Measurements from ENCODE around the gene ADAT3.
A peak's percentile ranks its signal among the peaks of the same experiment; 100 is the strongest.

The ADAT3 gene

GRCh38 chr19:1938071-1938470 lies 32.9 kb downstream of the ADAT3 start:
- DNase-seq (ENCODE audit: low read depth in 2 of 2) = no peak

DNA sequence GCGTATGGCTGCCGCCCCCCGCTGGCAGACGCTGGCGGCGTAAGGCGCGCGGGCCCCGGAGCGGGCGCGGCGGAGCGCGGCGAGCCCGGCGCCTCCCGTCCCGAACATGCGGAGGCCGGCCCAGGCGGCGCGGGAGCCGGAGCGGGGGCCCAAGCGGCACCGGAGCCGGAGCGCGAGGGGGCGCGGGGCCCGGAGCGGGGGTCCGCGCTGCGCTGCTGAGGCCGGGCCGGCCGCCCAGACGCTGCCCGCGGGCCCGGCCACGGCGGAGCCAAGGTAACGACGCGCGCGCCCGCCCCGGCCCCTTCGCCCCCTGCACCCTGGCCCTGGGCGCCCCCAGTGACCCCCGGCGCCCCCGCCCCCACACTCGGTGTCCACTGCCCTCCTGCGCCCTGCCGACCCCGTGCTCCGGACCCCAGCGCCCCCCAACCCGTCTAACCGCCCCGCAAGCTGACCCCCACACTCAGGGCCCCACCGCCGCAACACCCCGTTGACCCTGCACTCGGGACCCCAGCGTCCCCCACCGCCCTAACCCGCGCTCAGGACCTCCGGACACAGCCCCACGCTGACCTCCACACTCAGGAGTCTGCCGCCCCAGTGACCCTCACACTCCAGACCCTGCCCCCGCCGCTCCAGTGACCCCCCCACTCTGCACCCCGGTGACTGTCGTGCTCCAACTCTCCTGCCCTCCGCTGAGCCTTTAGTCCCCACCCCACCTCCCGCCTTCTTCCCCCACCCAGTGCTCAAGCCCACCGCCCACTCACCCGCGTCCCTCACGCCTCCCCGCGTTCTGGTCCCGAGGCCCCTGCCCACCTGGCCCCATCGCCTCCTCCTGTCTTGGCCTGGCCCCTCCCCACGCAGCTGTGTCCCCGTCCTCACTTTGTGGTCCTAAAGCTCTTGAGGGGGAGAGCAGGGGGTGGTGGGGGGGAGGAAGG lies 36.2 kb downstream of the ADAT3 start, which contains the start of gene CSNK1G2:
Gene CSNK1G2, plus strand, starts transcription at position 27 of the 932 bp plus-strand sequence. CDS start 28,601 bp downstream, outside the sequence.
- peak in 1 of 2 donors; percentile 4 for DNase-seq (ENCODE audit: low read depth in 2 of 2)

DNA sequence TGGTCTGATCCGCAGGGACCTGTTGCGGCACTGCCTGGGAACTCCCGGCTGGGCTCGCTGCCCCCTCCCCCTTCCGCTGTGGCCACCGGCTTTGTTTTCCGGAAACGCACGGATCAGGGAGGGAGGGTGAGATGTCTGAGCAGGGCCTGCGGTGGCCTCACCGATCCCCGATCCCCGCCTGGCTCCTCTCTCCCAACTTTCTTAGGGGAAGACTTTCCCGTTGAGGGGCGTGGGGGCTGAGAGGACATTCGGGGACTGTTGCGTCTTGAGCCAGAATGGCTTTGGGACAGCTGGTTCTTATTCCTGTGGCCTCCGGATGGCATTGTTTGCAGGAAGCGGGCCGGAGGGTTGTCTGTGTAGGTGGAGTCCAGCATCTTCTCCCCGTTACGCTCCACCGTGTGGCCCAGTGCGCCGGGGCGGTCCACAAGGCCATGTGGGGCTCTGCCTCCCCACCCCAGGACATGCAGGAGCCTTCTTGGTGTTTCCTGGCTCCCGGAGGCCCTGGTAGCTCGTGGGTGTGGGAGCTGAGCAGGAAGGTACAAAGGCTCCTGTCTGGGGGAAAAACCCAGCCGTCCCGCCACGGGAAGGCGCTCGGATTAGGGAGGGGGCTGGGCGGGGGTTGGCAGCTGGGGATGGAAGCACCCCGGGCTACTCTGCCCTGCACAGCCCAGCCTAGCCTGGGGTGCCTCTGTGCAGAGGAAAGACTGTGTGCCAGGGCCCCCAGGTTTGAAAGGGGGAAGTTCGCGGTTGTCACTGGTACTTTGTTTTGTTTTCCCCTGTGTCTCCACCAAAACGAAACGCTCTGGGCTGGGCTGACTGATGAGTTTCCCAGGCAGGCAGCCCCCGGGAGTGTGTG lies 37.1 kb downstream of the ADAT3 start:
- DNase-seq (ENCODE audit: low read depth in 2 of 2) = peak; percentile 31 to 55

DNA sequence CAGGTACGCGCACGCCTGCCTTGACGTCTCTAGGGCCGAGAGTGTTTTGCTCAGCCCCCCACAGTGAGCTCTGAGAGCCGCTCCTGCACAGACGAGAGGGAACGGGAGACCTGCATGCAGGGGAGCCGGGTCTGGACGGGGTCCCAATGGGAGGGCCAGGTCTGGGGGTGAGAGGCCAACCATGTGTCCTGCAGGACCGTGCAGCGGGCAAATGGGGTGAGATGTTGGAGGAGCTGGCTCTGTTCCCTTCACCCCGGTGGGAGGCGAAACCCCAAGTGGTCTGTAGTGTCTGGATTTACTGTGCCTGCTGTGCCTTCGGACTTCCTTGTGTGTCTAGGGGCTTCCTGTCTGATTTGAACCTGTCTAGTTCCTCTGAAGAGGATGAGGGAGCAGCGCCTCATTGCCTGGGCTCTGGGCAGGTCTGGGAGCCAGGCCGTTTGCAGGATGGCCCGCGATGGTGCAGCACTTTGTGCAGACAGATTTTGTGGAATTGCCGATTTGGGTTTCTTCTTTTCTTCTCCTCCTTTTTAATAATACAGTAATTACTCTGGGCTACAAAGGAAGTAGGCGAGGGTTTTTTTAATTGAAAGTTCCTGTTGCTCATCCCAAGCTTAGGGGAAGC lies 37.8 kb downstream of the ADAT3 start:
- DNase-seq (ENCODE audit: low read depth in 2 of 2) = no peak

DNA sequence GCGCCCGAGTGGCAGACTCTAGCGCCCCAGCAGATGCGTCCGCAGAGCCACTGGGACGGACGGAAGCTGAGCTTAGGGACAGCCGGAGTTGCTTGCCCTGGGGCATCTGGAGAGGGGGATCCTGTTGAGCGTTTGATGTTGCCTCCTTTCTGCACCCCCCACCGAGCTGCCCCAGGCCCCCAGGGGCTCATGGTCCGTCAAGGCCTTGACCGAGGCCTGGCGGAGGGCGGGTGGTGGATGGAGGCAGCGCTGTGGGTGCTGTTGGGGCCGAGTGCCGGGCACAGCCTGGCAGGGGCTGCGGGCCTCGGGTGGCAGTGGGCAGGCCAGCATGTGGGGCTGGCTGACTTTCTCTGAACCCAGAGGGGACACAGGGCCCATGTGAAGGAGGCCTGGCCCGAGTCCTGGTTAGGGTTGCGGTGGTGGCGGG lies 38.5 kb downstream of the ADAT3 start:
- DNase-seq (ENCODE audit: low read depth in 2 of 2) = no peak

GRCh38 chr19:1944088-1944915 lies 39.1 kb downstream of the ADAT3 start:
- no peak for DNase-seq (ENCODE audit: low read depth in 2 of 2)

DNA sequence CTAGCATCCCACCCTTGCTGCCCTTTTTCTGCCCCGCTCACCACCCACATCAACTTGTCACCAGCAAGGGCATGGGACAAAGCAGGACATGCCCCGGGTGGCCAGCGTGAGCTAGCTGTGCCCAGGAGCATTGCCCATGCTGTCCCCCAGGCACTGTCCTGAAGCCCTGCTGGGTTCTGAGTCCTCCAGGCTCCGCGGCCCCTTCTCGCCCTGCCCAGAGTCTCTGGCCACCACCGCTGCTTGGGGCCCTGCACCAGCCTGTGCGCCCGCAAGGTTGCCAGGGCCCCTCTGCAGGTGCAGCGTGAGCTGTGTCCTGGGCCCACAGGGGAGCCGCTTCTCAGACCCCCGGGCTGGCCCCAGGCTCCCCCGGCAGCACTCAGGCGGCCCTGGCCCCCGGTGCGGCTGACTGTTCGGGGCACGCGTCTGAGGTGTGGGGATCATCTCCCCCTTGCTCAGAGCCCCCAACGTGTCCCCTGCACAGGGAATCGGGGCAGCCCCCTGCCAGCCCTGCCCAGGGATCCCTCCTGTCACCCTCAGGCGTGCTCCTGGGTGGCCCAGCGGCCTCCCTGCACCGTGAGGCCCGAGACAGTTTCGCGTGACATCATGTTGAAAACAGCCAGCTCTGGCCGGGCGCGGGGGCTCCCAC lies 39.8 kb downstream of the ADAT3 start:
- no peak for DNase-seq (ENCODE audit: low read depth in 2 of 2)

DNA sequence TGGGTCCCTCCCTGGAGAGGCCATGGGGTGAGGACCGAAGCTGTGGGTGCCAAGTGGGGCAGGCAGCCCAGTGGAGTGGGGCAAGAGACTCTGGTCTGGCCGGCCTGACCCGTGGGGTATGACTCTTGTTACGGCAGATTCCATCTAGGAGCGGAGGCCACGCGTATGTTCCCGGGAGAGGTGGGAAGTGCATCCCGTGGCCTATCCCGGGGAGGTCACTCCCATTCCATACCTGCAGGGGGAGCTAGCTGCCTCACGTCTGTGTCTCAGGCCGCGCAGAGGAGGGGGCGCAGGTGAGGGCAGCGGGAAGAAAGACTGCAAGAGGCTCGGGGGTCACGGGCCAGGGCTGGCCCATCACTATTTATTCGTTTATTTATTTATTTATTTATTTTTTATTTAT lies 40.7 kb downstream of the ADAT3 start:
- no peak for DNase-seq (ENCODE audit: low read depth in 2 of 2)

DNA sequence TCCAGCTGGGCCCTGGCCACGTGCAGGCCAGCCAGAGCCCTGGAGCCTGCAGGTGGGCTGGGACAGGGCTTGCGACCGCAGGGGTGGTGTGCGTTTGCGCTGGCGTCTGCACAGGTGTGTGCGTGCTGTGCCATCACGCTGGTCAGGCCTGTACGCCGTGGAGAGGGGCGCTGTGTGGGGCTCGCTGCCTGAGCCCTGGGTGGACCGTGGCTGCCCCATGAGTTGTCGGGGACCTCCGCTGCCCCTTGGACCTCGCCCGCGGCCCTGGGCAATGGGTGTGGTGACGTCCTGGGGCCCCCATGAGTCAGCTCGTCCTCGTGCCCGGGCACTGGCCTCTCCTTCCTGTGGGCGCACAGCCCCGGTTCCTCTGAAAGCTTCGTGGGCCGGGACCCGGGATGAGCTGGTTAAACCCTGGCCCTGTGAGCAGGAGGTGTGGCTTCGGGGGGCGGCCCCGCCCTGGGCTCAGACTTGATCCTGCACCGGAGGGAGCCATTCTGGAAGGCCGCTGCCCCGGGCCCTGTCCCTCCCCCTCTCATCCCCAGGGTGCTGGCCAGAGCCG lies 42.5 kb downstream of the ADAT3 start:
- DNase-seq (ENCODE audit: low read depth in 2 of 2) = no peak

DNA sequence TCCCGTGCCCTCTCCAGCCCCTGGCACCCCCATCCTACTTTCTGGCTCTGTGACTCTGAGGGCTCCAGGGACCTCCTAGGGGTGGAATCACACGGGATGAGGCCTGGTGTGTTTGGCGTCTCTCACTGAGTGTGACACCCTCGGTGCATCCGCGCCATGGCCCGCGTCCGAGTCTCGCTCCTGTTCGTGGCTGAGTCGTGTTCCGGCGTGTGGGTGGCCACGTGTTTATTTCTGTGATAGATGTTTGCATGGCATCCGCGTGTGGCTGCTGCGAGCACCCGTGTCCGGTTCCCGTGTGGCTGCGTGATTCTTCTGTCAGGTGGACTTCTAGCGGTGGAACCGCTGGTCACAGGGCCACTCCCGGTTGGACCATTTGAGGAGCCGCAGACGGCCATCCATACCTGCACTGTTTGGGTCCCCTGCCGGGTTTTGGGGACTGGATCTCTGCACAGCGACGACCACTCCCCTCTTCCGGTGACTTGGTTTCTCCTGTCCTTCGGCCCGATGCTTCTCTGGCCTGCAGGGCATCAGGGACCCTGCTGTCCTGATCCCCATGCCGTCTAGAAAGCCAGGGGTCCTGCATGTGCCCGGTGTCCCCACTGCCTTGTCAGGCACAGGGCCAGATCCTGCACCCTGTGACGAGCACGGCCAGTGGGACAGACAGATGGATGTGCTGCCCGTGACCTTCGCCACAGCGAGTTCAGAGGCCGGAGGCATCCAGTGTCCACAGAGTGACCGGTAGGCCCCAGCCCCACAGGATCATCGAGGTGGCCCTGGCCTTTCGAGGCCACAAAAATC lies 44.3 kb downstream of the ADAT3 start:
- DNase-seq (ENCODE audit: low read depth in 2 of 2) = no peak

DNA sequence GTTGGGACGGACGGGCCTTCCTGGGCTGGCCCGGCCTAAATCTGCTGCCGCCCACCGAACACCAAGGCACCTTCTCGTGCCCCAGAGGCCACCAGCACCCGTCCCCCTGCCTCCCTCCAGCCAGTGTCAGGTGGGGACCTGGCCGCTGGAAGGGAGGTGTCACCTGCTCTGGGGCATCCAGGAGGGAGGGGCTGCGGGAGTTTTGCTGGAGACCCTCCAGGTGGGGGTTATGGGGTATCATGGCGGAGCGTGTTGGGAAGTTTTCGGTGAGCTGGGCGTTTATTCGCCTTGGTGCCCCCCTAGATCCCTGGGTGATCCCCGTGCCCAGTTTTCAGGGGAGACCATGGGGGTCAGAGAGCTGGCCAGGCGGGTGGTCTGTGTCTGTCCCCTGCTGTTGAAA lies 45.4 kb downstream of the ADAT3 start:
- DNase-seq (ENCODE audit: low read depth in 2 of 2) = no peak

GRCh38 chr19:1952635-1953034 lies 47.4 kb downstream of the ADAT3 start:
- no peak for DNase-seq (ENCODE audit: low read depth in 2 of 2)

GRCh38 chr19:1953037-1953436 lies 47.8 kb downstream of the ADAT3 start:
- no peak for DNase-seq (ENCODE audit: low read depth in 2 of 2)

DNA sequence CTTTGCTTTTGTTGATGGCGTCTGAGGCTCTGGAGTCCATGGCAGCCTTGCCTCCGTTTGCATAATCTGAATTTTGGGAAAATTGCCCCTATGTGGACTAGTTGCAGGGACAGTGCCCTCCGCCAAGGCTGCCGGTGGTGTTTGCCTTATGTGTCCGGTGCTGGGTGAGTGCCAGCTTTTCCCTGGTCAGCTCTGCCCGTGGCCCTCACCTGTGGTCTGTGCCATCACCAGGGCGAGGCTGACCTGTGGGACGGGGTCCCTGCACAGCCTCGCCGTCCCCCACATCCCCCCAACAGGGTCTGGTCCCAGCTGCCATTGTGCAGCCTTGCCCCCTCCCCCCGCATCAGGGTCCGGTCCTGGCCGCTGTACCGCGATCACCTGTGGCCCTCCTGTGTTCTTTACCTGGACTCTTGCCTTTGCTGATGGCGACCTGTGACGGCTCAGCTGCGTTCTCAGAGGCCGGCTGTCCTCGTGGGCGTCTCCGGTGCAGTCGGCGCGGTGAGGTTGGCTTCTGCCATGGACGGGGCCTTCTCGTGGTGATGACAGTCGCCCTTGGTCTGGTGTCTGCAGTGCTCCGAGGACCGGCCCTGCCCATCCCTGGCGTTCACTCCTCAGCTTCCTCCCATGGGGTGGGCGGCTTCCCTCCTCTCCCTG lies 48.4 kb downstream of the ADAT3 start:
- no peak for DNase-seq (ENCODE audit: low read depth in 2 of 2)

DNA sequence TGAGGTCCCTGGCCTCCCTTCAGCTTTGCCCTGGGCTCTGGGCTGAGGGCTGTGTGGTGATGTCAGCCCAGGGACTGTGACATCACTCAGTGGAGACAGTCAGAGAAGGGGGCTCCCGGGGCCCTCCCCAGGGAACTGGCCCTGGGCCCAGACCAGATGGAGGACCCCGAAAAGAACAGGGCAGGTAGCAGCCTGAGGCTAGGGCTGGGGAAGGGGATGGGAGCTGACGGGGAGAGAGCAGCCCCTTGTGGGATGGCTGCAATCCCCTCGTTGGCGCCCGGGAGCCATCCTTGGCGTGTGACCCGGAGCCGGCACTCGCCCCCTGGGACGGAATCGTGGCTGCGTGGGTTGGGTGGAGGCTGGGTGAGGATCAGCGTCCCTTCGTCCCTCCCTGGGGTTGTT lies 49.3 kb downstream of the ADAT3 start:
- DNase-seq (ENCODE audit: low read depth in 2 of 2) = no peak

GRCh38 chr19:1955171-1956121 lies 50.2 kb downstream of the ADAT3 start:
- no peak for DNase-seq (ENCODE audit: low read depth in 2 of 2)

GRCh38 chr19:1956122-1956494 lies 50.9 kb downstream of the ADAT3 start:
- DNase-seq (ENCODE audit: low read depth in 2 of 2) = no peak

Measured in stimulated activated CD4-positive, alpha-beta T cell treated with anti-CD3 and anti-CD28 coated beads, Interleukin-1b, Interleukin-23, amount 100 ng/mL, for 1 hour (primary cell).